Ishikawa (cell line): Measurements from ENCODE around the gene PLA2G2A.

Experiments
- CEBPB ChIP-seq: IDR thresholded peaks from 2 replicates; pipeline ENCODE4 v1.6.1; 2012
- CREB1 ChIP-seq: IDR thresholded peaks from 2 replicates; pipeline ENCODE4 v1.6.1; 2012; ENCODE audit warnings: low read depth
- EGR1 ChIP-seq: IDR thresholded peaks from 2 replicates; pipeline ENCODE4 v1.6.1; 2012
- EP300 ChIP-seq: IDR thresholded peaks from 2 replicates; pipeline ENCODE4 v1.6.1; 2012; ENCODE audit warnings: borderline replicate concordance
- FOXM1 ChIP-seq: IDR thresholded peaks from 2 replicates; pipeline ENCODE4 v1.6.1; 2012; ENCODE audit warnings: low read depth, borderline replicate concordance
- MAX ChIP-seq: IDR thresholded peaks from 2 replicates; pipeline ENCODE4 v1.6.1; 2012
- NFIC ChIP-seq: IDR thresholded peaks from 2 replicates; pipeline ENCODE4 v1.6.1; 2012
- RAD21 ChIP-seq: IDR thresholded peaks from 2 replicates; pipeline ENCODE4 v1.6.1; 2012; ENCODE audit warnings: low read depth
- REST ChIP-seq: IDR thresholded peaks from 2 replicates; pipeline ENCODE4 v1.6.1; 2012; ENCODE audit warnings: low read depth, mild to moderate bottlenecking
- TAF1 ChIP-seq: IDR thresholded peaks from 2 replicates; pipeline ENCODE4 v1.6.1; 2012; ENCODE audit warnings: low read depth, mild to moderate bottlenecking
- TCF12 ChIP-seq: IDR thresholded peaks from 2 replicates; pipeline ENCODE4 v1.6.1; 2012; ENCODE audit warnings: low read depth
- TEAD4 ChIP-seq: IDR thresholded peaks from 2 replicates; pipeline ENCODE4 v1.6.1; 2012
- YY1 ChIP-seq: IDR thresholded peaks from 2 replicates; pipeline ENCODE4 v1.6.1; 2012; ENCODE audit warnings: low read depth
- ZBTB7A ChIP-seq: IDR thresholded peaks from 2 replicates; pipeline ENCODE4 v1.6.1; 2012; ENCODE audit warnings: low read depth

- no peak for TF ChIP-seq EGR1
- no peak for TF ChIP-seq MAX
- no peak for TF ChIP-seq EP300
- no peak for TF ChIP-seq CEBPB
- no peak for TF ChIP-seq TAF1
- TF ChIP-seq RAD21, result no peak
- TF ChIP-seq NFIC, result no peak
- TF ChIP-seq REST, result no peak
- no peak for TF ChIP-seq FOXM1
- TF ChIP-seq YY1, result no peak
- no peak for TF ChIP-seq TEAD4
- no peak for TF ChIP-seq CREB1
- TF ChIP-seq TCF12, result no peak
- TF ChIP-seq ZBTB7A, result no peak
Measured at GRCh38 chr1:19967808-19968207, 11.6 kb downstream of the PLA2G2A start.
